Upper lobe of left lung (tissue), 6 donors: ENCODE results near the gene TOX4. TPM values are rescaled to one million over a fixed set of nuclear protein-coding genes. Genes with fewer than 3 reads are reported as not detected.
A peak's percentile ranks its signal among the peaks of the same experiment; 100 is the strongest.

Experiments
- ATAC-seq, 2 donors: fragments of 200-7000 bp; cut with Tn5 transposase; one replicate each; pipeline ENCODE4 v1.9.1; 2022; ENCODE audit warnings: mild to moderate bottlenecking in 2 of 2, moderate library complexity in 2 of 2; ENCODE audit not compliant: low FRiP score in 2 of 2
- DNase-seq, 2 donors: peaks; one replicate each; pipeline ENCODE4 v3.0.0-alpha.2; 2019 to 2020
- H3K27ac ChIP-seq, 4 donors: fragments of 200-600 bp; sonication (generic); one replicate each; pipeline ENCODE4 v1.5.1; 2016 to 2019
- H3K27me3 ChIP-seq, 4 donors: fragments of 200-600 bp; sonication (generic); one replicate each; pipeline ENCODE4 v1.5.1; 2017 to 2019
- H3K36me3 ChIP-seq, 4 donors: fragments of 200-600 bp; sonication (generic); one replicate each; pipeline ENCODE4 v1.5.1; 2016 to 2019
- H3K4me1 ChIP-seq, 4 donors: fragments of 200-600 bp; sonication (generic); one replicate each; pipeline ENCODE4 v1.5.1; 2018 to 2019
- H3K4me3 ChIP-seq, 4 donors: fragments of 200-600 bp; sonication (generic); one replicate each; pipeline ENCODE4 v1.5.1; 2017 to 2019; ENCODE audit warnings: mild to moderate bottlenecking in 2 of 4, moderate library complexity in 1 of 4
- H3K9me3 ChIP-seq, 4 donors: fragments of 200-600 bp; sonication (generic); one replicate each; pipeline ENCODE4 v1.5.1; 2018 to 2019
- CTCF ChIP-seq, 6 experiments: fragments of 450-650 bp in 4 of 6; fragments of 200-600 bp in 2 of 6; sonication (generic) in 2 of 6; IDR thresholded peaks; one replicate each; pipeline ENCODE4 v1.5.1; 2016 to 2019; ENCODE audit warnings: antibody characterized with exemption in 6 of 6
- EP300 ChIP-seq, 4 donors: sonication (generic); formaldehyde crosslinking; IDR thresholded peaks; one replicate each; pipeline ENCODE4 v1.5.1; 2017; ENCODE audit warnings: antibody characterized with exemption in 4 of 4, control low read depth in 2 of 4
- POLR2A ChIP-seq, 4 donors: fragments of 450-650 bp; IDR thresholded peaks; one replicate each; pipeline ENCODE4 v1.5.1; 2016 to 2017; ENCODE audit warnings: antibody characterized with exemption in 4 of 4, mild to moderate bottlenecking in 2 of 4
- POLR2AphosphoS5 ChIP-seq, 2 donors: sonication (generic); formaldehyde crosslinking; IDR thresholded peaks; one replicate each; pipeline ENCODE4 v1.5.1; 2017; ENCODE audit warnings: antibody characterized with exemption in 2 of 2
- WGBS, 2 donors: methylation state at CpG; one replicate each; pipeline ENCODE4 v1.1.5; 2017 to 2018; 5-methylcytosine and 5-hydroxymethylcytosine counted together
- total RNA-seq, 6 donors: library from RNA; depleted of rRNA in 4 of 6; stranded (reverse); fragments of >200 nt in 4 of 6; gene quantifications; one replicate each; pipeline versions ENCODE4 v1.1.0 to v1.2.1, GENCODE V29; 2016 to 2021
- donor health status: DM: no; HTN: no; CAD: no; lungs with moderate emphysema.
- donor health status: DM: no; HTN: yes; CAD: no; lungs with severe emphysema.

TOX4 gene
- total RNA-seq, 6 donors from 2014 or later = 29.0 to 71.6 (median 62.0) TPM

GRCh38 chr14:21534576-21534975, 57.6 kb downstream of the TOX4 start:
- DNase-seq (no peak), ATAC-seq (no peak)
- H3K4me1 ChIP-seq = peaks cover 0 to 9% (median 3%) of the 10 kb centered on the region in 4 donors
- TF ChIP-seq POLR2A (IDR thresholded peaks at IDR 0.05) = no peak
- TF ChIP-seq CTCF (IDR thresholded peaks at IDR 0.05) = no peak
- no peak for TF ChIP-seq EP300 (IDR thresholded peaks at IDR 0.05)
- no peak for TF ChIP-seq POLR2AphosphoS5 (IDR thresholded peaks at IDR 0.05)
- H3K27me3 ChIP-seq = peaks cover 0 to 7% (median 0%) of the 10 kb centered on the region in 4 donors
- no peaks in the 10 kb centered on the region for H3K36me3 ChIP-seq
- no peak overlapping the region for H3K4me3 ChIP-seq
- no peaks in the 10 kb centered on the region for H3K9me3 ChIP-seq
- no peak overlapping the region for H3K27ac ChIP-seq
- 59 to 73% methylated on average over 4 of the region's 4 CpGs for WGBS, 2 donors

GRCh38 chr14:21535545-21536417, 58.8 kb downstream of the TOX4 start:
- ATAC-seq (peak; percentile 16 to 53), DNase-seq (no peak)
- H3K9me3 ChIP-seq = no peaks in the 10 kb centered on the region
- H3K36me3 ChIP-seq = no peaks in the 10 kb centered on the region
- no peak overlapping the region for H3K27ac ChIP-seq
- H3K4me1 ChIP-seq = peaks cover 0 to 9% (median 3%) of the 10 kb centered on the region in 4 donors
- TF ChIP-seq POLR2A (IDR thresholded peaks at IDR 0.05) = no peak
- TF ChIP-seq CTCF (IDR thresholded peaks at IDR 0.05) = no peak
- no peak for TF ChIP-seq POLR2AphosphoS5 (IDR thresholded peaks at IDR 0.05)
- no peak for TF ChIP-seq EP300 (IDR thresholded peaks at IDR 0.05)
- peak overlapping the region in 2 of 4 donors; percentile 8 to 45 for H3K4me3 ChIP-seq
- WGBS, 2 donors = 46% methylated on average over 6 of the region's 6 CpGs
- peaks cover 0 to 7% (median 0%) of the 10 kb centered on the region in 4 donors for H3K27me3 ChIP-seq

GRCh38 chr14:21536418-21537089, 59.6 kb downstream of the TOX4 start:
- H3K27me3 ChIP-seq = peaks cover 0 to 7% (median 0%) of the 10 kb centered on the region in 4 donors
- no peaks in the 10 kb centered on the region for H3K36me3 ChIP-seq
- H3K4me3 ChIP-seq = peak overlapping the region in 3 of 4 donors; percentile 8 to 45 (median 24)
- no peak overlapping the region for H3K27ac ChIP-seq
- no peaks in the 10 kb centered on the region for H3K9me3 ChIP-seq
- peak; percentile 56 to 57 for ATAC-seq
- TF ChIP-seq POLR2A (IDR thresholded peaks at IDR 0.05) = no peak
- TF ChIP-seq EP300 (IDR thresholded peaks at IDR 0.05) = no peak
- no peak for TF ChIP-seq CTCF (IDR thresholded peaks at IDR 0.05)
- TF ChIP-seq POLR2AphosphoS5 (IDR thresholded peaks at IDR 0.05) = no peak
- H3K4me1 ChIP-seq = peaks cover 0 to 9% (median 3%) of the 10 kb centered on the region in 4 donors
- no peak for DNase-seq
- WGBS, 2 donors = 8 to 9% methylated on average over 18 to 25 of the region's 25 CpGs

GRCh38 chr14:21537090-21537424, 60.1 kb downstream of the TOX4 start:
- Histone ChIP-seq H3K36me3 (no peaks in the 10 kb centered on the region), H3K27me3 (peaks cover 0 to 7% (median 0%) of the 10 kb centered on the region in 4 donors), H3K9me3 (no peaks in the 10 kb centered on the region), H3K27ac (no peak overlapping the region), H3K4me1 (peaks cover 0 to 9% (median 3%) of the 10 kb centered on the region in 4 donors), H3K4me3 (peak overlapping the region in 2 of 4 donors; percentile 8 to 45)
- TF ChIP-seq POLR2AphosphoS5 (IDR thresholded peaks at IDR 0.05) (no peak), CTCF (IDR thresholded peaks at IDR 0.05) (no peak), EP300 (IDR thresholded peaks at IDR 0.05) (no peak), POLR2A (IDR thresholded peaks at IDR 0.05) (no peak)
- DNase-seq = no peak
- 19 to 23% methylated on average over 3 of the region's 3 CpGs for WGBS, 2 donors
- ATAC-seq = no peak
